HepG2 (cell line): Measurements from ENCODE around the gene SYMPK. TPM values are rescaled to one million over a fixed set of nuclear protein-coding genes. Genes with fewer than 3 reads are reported as not detected.

ENCODE experiments used
- ATAC-seq: fragments of 200-7000 bp; cut with Tn5 transposase; 3 replicates; pipeline ENCODE4 v1.9.1; 2020; ENCODE audit warnings: mild to moderate bottlenecking, moderate library complexity
- BruUV-seq: library from RNA; stranded (reverse); fragments of 400-500 nt; replicated peaks from 2 replicates; lab custom pipeline; 2021; lab: Mats Ljungman, UMichigan
- CTCF ChIA-PET: fragments of 300-600 bp; formaldehyde crosslinking; extraction: SDS; loops from one replicate; lab custom pipeline; 2021; ENCODE audit warnings: low total read pairs, inconsistent platforms, low intra/inter-chr PET ratio; lab: Yijun Ruan, JAX
- POLR2A ChIA-PET: fragments of 350-600 bp; sonication (Branson Sonifier 250); formaldehyde crosslinking; loops from one replicate; lab custom pipeline; 2020; ENCODE audit warnings: antibody characterized with exemption, inconsistent platforms; lab: Yijun Ruan, JAX
- DNase-seq: peaks from one replicate; pipeline ENCODE4 v3.0.0-alpha.2; 2015; ENCODE audit warnings: low spot score
- FAIRE-seq: peaks from 3 replicates; lab custom pipeline; 2011; peaks lifted over from hg19 to GRCh38; lab: Jason Lieb, UNC
- H2AFZ ChIP-seq: one replicate; pipeline ENCODE4 v1.6.1; 2011; ENCODE audit warnings: low read length, inconsistent platforms
- H3K27ac ChIP-seq: fragments of 300-600 bp; 3 replicates; pipeline ENCODE4 v1.8.0; 2011; ENCODE audit warnings: mixed run types, mild to moderate bottlenecking, mixed read lengths, low read length, inconsistent platforms; ENCODE audit not compliant: insufficient read depth; ENCODE audit errors: extremely low read length
- H3K27me3 ChIP-seq, 2 experiments: fragments of 200-600 bp in 1 of 2; 2 replicates in 1 of 2; 3 replicates in 1 of 2; pipeline versions ENCODE4 v1.6.0 to v1.8.0; 2011; ENCODE audit warnings: low read length in 2 of 2, mild to moderate bottlenecking in 2 of 2, moderate library complexity in 2 of 2, inconsistent platforms in 1 of 2; ENCODE audit not compliant: insufficient read depth in 2 of 2, control insufficient read depth in 1 of 2
- H3K36me3 ChIP-seq, 2 experiments: fragments of 200-600 bp in 1 of 2; replicated peaks in 1 of 2; 2 replicates in 1 of 2; 3 replicates in 1 of 2; pipeline versions ENCODE4 v1.5.1 to v1.8.0; 2011; ENCODE audit warnings: low read length in 2 of 2, inconsistent platforms in 1 of 2; ENCODE audit not compliant: insufficient read depth in 2 of 2, control insufficient read depth in 1 of 2
- H3K4me1 ChIP-seq: 2 replicates; pipeline ENCODE4 v1.5.1; 2012; ENCODE audit warnings: low read length, inconsistent platforms; ENCODE audit not compliant: insufficient read depth
- H3K4me2 ChIP-seq: 2 replicates; pipeline ENCODE4 v1.6.0; 2011; ENCODE audit warnings: low read depth, low read length, inconsistent platforms
- H3K4me3 ChIP-seq, 3 experiments: fragments of 200-600 bp in 1 of 3; sonication (generic), shearing (Covaris generic) in 1 of 3; replicated peaks in 1 of 3; 2 replicates each; pipeline ENCODE4 v1.5.1; 2011 to 2016; ENCODE audit warnings: low read length in 3 of 3, inconsistent platforms in 2 of 3, low read depth in 2 of 3, mild to moderate bottlenecking in 2 of 3, control low read depth in 1 of 3, mixed read lengths in 1 of 3; ENCODE audit not compliant: insufficient read depth in 1 of 3
- H3K79me2 ChIP-seq: one replicate; pipeline ENCODE4 v1.6.1; 2011; ENCODE audit warnings: low read length, inconsistent platforms; ENCODE audit not compliant: insufficient read depth
- H3K9ac ChIP-seq: 2 replicates; pipeline ENCODE4 v1.6.0; 2011; ENCODE audit warnings: mild to moderate bottlenecking, low read depth, low read length, inconsistent platforms; ENCODE audit not compliant: insufficient read depth
- H3K9me3 ChIP-seq: 2 replicates; pipeline ENCODE4 v1.5.1; 2012; ENCODE audit warnings: mild to moderate bottlenecking, low read length
- H4K20me1 ChIP-seq: 2 replicates; pipeline ENCODE4 v1.6.0; 2011; ENCODE audit warnings: inconsistent platforms, mild to moderate bottlenecking, low read length, moderate library complexity; ENCODE audit not compliant: insufficient read depth
- CENPT ChIP-seq: sonication (generic); formaldehyde crosslinking; IDR thresholded peaks from 2 replicates; pipeline ENCODE4 v1.8.0; 2022; ENCODE audit warnings: low read depth, mild to moderate bottlenecking, moderate library complexity, missing genetic modification reagents
- TAF15 ChIP-seq: fragments of 200-400 bp; formaldehyde crosslinking; IDR thresholded peaks from one replicate; pipeline ENCODE4 v1.6.1; 2018; ENCODE audit warnings: mild to moderate bottlenecking, low read depth, low read length; ENCODE audit not compliant: poor library complexity, severe bottlenecking
- ZFP62 ChIP-seq: sonication (generic); formaldehyde crosslinking; IDR thresholded peaks from 2 replicates; pipeline ENCODE4 v1.4.0; 2020; ENCODE audit warnings: missing genetic modification reagents
- ZKSCAN8 ChIP-seq: IDR thresholded peaks from 2 replicates; pipeline ENCODE4 v1.6.1; 2016; ENCODE audit warnings: borderline replicate concordance, missing genetic modification reagents, missing compliant biosample characterization
- ZNF567 ChIP-seq: sonication (generic); formaldehyde crosslinking; IDR thresholded peaks from 2 replicates; pipeline ENCODE4 v1.8.1; 2023; ENCODE audit warnings: mild to moderate bottlenecking, missing genetic modification reagents, borderline replicate concordance
- ZNF619 ChIP-seq: sonication (generic); formaldehyde crosslinking; IDR thresholded peaks from 2 replicates; pipeline ENCODE4 v1.4.0; 2020; ENCODE audit warnings: mild to moderate bottlenecking, missing genetic modification reagents
- WGBS: methylation state at CpG from one replicate; pipeline ENCODE4 v1.1.6; 2017; ENCODE audit warnings: low lambda C conversion rate; 5-methylcytosine and 5-hydroxymethylcytosine counted together
- in situ Hi-C: cut with HindIII; loops from 2 replicates; pipeline ENCODE4 v1.10.0; 2017; ENCODE audit warnings: low pct_unique_long_range_greater_than_20kb; ENCODE audit not compliant: extremely low pct_ligation_motif_present
- intact Hi-C: fragments of 100-400 bp; cut with micrococcal nuclease; formaldehyde crosslinking; loops from one replicate; pipeline ENCODE4 v1.10.0; 2022; ENCODE audit not compliant: unreplicated experiment
- polyA plus RNA-seq, 8 experiments: library from polyadenylated mRNA; depleted of rRNA in 3 of 8; stranded (reverse) in 7 of 8; unstranded in 1 of 8; fragments of >200 nt; fragmentation: Illumina TruSeq in 4 of 8; extraction: Trizol in 4 of 8; gene quantifications; 2 replicates each; pipeline versions ENCODE4 v1.2.1 to v1.2.3, GENCODE V29; 2011 to 2016; ENCODE audit warnings: low read depth in 4 of 8, missing spikeins in 1 of 8, mixed read lengths in 1 of 8; ENCODE audit not compliant: insufficient read depth in 1 of 8
- total RNA-seq, 5 experiments: library from RNA; depleted of rRNA; stranded (reverse); fragments of >200 nt; fragmentation: Illumina TruSeq; extraction: Trizol; gene quantifications; 2 replicates each; pipeline ENCODE4 v1.2.3, GENCODE V29; 2016; ENCODE audit warnings: low read depth in 1 of 5
- TF ChIP-seq, protein P1 (sequence below): sonication (generic); formaldehyde crosslinking; IDR thresholded peaks from 2 replicates; pipeline ENCODE4 v1.5.1; 2020; ENCODE audit warnings: missing genetic modification reagents, mild to moderate bottlenecking, borderline replicate concordance

SYMPK gene
- total and polyA plus RNA-seq, 2 of the 13 experiments (the other 11 are each of a cell fraction or from before 2014, with no cell fraction given) = 21.9 to 55.7 TPM

DNA sequence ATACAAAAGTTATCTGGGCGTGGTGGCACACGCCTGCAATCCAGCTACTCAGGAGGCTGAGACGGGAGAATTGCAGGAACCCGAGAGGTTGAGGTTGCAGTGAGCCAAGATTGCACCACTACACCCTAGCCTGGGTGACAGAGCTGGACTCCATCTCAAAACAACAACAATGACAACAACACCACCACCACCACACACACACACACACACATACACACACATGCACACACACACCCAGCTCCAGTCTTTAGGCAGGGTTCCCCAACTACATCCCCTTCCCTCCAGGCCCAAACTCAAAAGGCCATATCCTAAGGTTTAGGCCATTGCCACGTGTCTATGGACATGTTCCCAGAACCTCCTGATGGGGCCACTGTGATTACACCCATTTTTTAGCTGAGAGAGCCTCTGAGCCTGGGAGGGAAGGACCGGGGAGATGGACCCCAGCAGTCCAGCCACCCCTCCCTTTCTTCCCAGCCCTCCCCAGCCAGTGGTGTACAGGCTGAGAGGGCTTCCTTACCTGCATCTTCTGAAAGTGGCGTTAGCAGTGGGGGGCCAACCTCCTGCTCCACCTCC, 61.3 kb downstream of the SYMPK start:
- 24% methylated on average over 5 of the region's 7 CpGs for WGBS
- no peak overlapping the region for H3K9ac ChIP-seq
- in situ Hi-C loops = no loop called here
- no peak overlapping the region for H2AFZ ChIP-seq
- ChIA-PET POLR2A (no interaction called here), CTCF (no interaction called here)
- TF ChIP-seq ZNF619 (CRISPR knock-in tag) (no peak), TAF15 (no peak)
- TF ChIP-seq, protein P1, sequence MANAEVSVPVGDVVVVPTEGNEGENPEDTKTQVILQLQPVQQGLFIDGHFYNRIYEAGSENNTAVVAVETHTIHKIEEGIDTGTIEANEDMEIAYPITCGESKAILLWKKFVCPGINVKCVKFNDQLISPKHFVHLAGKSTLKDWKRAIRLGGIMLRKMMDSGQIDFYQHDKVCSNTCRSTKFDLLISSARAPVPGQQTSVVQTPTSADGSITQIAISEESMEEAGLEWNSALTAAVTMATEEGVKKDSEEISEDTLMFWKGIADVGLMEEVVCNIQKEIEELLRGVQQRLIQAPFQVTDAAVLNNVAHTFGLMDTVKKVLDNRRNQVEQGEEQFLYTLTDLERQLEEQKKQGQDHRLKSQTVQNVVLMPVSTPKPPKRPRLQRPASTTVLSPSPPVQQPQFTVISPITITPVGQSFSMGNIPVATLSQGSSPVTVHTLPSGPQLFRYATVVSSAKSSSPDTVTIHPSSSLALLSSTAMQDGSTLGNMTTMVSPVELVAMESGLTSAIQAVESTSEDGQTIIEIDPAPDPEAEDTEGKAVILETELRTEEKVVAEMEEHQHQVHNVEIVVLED (CRISPR knock-in tag) = no peak
- no peak for FAIRE-seq
- ATAC-seq = no peak
- H3K4me3 ChIP-seq = no peak overlapping the region
- H3K36me3 ChIP-seq = no peaks in the 10 kb centered on the region
- no peak overlapping the region for H3K27ac ChIP-seq
- intact Hi-C loops = no loop called here
- no peak overlapping the region; the same call in 1 of the 2 replicates for H3K4me2 ChIP-seq
- no peaks in the 10 kb centered on the region for H4K20me1 ChIP-seq
- peaks cover 1 to 17% of the 10 kb centered on the region in 2 experiments; a peak in 2 of 5 replicates for H3K27me3 ChIP-seq
- no TSS peak for BruUV-seq
- DNase-seq = no peak
- no peaks in the 10 kb centered on the region for H3K79me2 ChIP-seq
- peaks cover 26% of the 10 kb centered on the region for H3K4me1 ChIP-seq
- no peaks in the 10 kb centered on the region for H3K9me3 ChIP-seq

DNA sequence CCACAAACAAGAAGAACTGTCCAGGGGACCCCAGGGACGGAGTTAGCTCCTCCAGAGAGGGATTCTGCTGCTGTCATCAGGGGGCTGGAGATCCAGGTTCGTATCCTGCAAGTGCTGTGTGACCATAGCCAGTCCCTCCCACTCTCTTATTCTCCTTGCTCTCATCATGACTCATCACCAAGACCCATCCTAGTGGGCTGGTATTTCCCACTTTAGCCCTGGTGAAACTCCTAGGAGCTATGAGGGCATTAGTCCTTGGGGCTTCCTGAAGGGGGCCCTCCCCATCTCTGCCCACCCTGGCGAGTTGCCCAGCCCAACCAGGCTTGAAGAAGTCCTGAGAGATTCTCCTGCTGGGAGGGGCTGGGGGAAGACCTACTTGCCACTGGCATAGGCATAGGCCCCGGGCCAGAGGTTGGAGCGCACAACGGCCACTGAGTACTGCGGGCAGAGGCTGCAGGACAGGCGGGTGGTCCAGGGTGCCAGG, 62.8 kb downstream of the SYMPK start:
- no peak overlapping the region for H3K4me3 ChIP-seq
- H3K27me3 ChIP-seq = peaks cover 1 to 19% of the 10 kb centered on the region in 2 experiments; a peak in 2 of 5 replicates
- BruUV-seq = no TSS peak
- peaks cover 26% of the 10 kb centered on the region for H3K4me1 ChIP-seq
- ATAC-seq = no peak
- no peaks in the 10 kb centered on the region for H4K20me1 ChIP-seq
- no peak overlapping the region for H3K4me2 ChIP-seq
- 11% methylated on average over 3 of the region's 8 CpGs for WGBS
- no peak overlapping the region for H3K9ac ChIP-seq
- H3K27ac ChIP-seq = no peak overlapping the region
- FAIRE-seq = no peak
- POLR2A ChIA-PET = interaction anchor here (0.9 to 1.2 kb wide), 2 partner anchors 63 to 103 kb away, joined by 3 to 4 read pairs; partner anchors contain the start of genes MYPOP and SYMPK
- no peaks in the 10 kb centered on the region for H3K79me2 ChIP-seq
- DNase-seq = no peak
- H2AFZ ChIP-seq = no peak overlapping the region
- TF ChIP-seq ZNF567 (CRISPR knock-in tag) (no peak), ZFP62 (CRISPR knock-in tag) (no peak), ZKSCAN8 (CRISPR knock-in tag) (no peak), CENPT (CRISPR knock-in tag) (no peak)
- intact Hi-C loops (no loop called here), in situ Hi-C loops (no loop called here)
- no peaks in the 10 kb centered on the region for H3K36me3 ChIP-seq
- H3K9me3 ChIP-seq = no peaks in the 10 kb centered on the region
- CTCF ChIA-PET = interaction anchor here (1.5 kb wide), 1 partner anchor 30 kb away, joined by 17 read pairs; the partner anchor contains the start of gene SIX5
